Measurements from ENCODE around the gene IFT122.
A peak's percentile ranks its signal among the peaks of the same experiment; 100 is the strongest.
"Not testable (repeated sequence)": the region's sequence is repeated elsewhere in the genome, so short reads cannot be mapped to it uniquely, and the experiment has no call there.

Gene IFT122

GRCh38 chr3:129542747-129543146, 102.7 kb downstream of the IFT122 start:
- DNase-seq: no peak

DNA sequence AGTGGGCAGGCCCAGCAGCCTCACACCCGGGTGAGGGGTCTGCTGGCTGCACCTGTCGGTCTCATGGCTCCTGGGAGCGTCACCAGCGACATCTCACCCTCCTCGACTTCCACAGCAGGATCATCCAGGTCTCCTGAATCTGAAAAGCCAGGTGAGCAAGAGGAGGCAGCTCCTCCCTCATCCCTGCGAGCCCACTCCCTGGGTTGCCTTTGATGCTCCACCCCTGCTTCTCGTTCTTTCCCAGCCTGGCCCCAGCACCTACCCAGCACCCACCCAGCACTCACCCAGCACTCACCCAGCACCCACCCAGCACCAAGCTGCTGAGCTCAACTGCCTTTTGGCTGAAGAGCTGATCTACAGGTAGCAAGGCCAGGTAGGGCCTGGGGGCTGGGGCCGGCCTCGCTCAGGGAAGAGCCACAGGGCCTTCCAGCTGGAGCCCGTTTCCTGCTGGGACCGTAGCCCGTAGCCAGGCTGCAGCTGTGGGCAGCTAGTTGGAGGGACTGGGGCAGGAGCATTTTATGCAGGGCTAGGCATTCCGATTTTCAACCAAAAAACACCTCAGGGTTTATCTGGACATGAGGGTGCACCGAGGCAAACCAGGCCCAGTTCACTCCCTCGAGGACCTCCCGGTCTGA, 103.2 kb downstream of the IFT122 start, which contains the start of gene H1-8:
TSS of gene H1-8 (plus strand) at position 20 of the 635 bp plus-strand sequence. CDS start at position 64, 44 bp downstream.
- DNase-seq: no peak

DNA sequence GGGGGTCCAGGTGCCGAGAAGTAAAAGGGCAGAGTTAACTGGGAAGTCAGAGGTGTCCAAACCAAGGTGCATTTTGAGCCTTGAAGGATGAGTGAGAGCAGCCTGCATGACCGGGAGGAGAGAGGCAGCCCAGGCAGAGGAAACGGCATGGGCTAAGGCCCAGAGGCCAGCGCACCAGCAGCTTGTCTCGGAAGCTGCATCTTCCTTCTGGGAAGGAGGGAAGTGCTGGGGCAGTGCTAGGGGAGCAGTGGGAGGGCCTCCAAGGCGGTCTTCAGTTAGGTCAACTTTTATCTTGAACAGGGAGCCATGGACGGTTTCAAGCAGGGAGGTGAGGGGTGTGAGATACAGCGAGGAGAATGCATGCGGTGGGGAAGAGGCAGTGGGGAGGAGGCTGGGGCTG, 104.0 kb downstream of the IFT122 start:
- DNase-seq: no peak

DNA sequence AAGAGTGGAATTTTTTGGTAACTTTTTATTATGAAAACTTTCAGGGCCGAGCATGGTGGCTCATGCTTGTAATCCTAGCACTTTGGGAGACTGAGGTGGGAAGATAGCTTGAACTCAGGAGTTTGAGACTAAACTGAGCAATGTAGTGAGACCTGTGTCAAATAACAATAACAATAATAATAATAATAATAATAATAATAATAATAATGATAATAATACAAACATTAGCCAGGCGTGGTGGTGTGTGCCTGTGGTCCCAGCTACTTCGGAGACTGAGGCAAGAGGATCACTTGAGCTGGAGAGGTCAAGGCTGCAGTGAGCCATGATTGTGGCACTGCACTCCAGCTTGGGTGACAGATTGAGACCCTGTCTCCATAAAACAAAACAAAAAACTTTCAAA, 105.9 kb downstream of the IFT122 start:
- not testable (repeated sequence) for DNase-seq

- no peak for DNase-seq
Measured at GRCh38 chr3:129547241-129547640, 107.2 kb downstream of the IFT122 start.

GRCh38 chr3:129548104-129548965, 108.3 kb downstream of the IFT122 start:
- DNase-seq: no peak

DNA sequence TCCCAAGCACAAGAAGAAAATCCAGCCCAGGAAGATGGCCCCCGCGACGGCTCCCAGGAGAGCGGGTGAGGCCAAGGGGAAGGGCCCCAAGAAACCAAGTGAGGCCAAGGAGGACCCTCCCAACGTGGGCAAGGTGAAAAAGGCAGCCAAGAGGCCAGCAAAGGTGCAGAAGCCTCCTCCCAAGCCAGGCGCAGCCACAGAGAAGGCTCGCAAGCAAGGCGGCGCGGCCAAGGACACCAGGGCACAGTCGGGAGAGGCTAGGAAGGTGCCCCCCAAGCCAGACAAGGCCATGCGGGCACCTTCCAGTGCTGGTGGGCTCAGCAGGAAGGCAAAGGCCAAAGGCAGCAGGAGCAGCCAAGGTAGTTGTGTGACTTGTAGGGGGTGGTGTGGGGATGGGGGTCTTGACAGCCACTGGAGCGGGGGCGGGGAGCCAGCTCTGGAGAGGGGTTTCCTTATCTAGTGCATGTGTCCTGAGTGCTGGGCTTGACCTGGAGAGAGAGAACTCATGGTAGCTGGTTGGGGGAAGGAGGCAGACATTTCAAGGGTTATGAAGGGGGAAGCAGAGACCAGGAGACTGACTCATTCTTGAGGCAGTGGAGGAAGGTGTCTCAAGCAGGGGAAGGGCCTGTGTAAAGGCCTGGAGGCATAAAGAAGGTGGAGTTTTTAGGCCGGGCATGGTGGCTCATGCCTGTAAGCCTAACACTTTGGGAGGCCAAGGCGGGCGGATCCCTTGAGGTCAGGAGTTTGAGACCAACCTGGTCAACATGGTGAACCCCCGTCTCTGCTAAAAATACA, 109.2 kb downstream of the IFT122 start:
- no peak for DNase-seq

DNA sequence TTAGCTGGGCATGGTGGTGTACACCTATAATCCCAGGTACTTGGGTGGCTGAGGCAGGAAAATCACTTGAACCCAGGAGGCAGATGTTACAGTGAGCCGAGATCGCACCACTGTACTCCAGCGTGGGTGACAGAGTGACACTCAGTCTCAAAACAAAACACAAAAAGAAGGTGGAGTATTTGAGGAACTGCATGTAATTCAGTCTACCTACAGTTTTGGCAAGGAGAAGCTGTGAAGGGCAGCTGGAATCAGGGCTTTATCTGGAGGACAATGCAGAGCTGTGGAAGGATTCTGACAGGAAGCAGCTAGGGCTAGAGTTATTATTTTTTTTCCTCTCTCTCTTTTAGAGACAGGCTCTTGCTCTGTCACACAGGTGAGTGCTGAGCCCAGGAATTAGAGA, 109.8 kb downstream of the IFT122 start:
- no peak for DNase-seq

- DNase-seq: peak; percentile 34
Measured at GRCh38 chr3:129552287-129553050, 112.4 kb downstream of the IFT122 start.

DNA sequence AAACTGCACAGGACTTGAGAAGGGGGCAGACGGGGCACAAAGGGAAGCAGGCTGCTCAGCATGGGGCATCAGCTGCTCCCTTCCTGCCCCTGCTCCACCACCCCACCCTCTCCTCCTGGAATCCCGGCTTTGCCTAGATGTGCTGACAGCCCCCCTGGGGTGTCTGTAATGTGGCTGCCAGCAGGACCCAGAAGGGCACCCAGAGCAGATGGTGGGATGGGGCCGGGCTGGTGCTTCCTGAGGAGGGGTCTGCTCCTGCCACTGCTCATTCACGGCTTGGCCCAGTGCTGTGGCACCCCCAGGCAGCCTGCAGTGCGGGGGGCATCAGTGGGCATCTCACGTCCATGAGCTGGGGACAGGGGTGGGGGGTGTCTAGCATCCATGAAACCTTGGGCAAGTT, 113.1 kb downstream of the IFT122 start:
- DNase-seq: peak; percentile 16

DNA sequence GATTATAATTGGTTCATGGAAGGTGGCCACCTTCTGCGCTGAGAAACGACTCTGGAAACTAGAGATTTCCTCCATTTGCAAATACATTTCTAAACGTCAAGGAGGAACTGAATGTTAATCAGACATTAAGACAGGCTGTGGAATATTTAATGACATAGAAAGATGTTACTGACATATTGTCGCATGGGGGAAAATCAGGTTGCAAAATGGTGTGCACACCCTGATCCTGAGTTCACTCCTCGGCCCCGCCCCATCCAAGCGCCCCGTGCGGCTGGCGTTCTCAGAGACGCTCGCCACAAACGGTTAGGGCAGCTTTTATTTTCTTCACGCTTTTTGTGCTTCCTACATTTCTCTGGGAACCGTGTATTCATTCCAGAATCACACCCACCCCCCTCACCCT, 113.7 kb downstream of the IFT122 start:
- DNase-seq: no peak

DNA sequence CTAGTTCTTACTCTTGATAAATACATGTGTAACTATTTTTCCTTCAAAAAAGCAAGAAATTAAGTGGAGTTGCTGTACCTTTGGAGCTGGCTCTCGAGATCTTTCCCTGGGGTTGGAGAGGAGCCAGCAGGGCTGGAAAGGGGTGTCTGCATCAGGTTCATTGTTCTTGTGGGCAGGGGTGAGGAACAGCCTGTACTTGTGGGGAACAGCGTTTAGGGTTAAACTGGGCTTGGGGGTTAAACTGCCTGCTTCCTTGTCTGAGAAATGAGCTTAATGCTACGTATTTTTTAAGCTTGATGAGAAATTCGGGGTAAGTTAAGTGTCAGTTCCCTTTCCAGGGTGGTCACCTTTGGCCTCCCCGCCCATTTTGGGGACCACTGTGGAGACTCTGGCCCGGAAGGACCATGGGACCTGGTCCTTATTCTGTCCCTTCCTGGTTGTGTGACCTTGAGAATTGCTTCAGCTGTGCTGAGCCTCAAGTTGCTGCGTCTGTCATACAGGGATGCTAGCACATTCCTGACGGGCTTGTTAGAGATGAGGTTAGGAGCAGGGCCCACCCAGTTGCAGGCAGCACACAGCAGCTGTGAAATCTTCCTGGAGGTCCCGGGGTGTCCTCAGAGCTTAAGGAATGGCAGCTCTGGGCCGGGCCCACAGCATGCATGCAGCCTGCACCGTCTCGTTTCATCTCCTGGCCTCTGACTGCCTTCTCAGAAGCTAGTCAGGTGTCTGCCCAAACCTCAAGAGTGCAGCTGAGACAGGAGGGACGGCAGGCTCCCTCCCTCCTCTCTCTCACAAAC, 114.5 kb downstream of the IFT122 start:
- peak; percentile 35 for DNase-seq

- DNase-seq: no peak
Measured at GRCh38 chr3:129555153-129555550, 115.1 kb downstream of the IFT122 start.

- DNase-seq: no peak
Measured at GRCh38 chr3:129555616-129556357, 115.8 kb downstream of the IFT122 start.

DNA sequence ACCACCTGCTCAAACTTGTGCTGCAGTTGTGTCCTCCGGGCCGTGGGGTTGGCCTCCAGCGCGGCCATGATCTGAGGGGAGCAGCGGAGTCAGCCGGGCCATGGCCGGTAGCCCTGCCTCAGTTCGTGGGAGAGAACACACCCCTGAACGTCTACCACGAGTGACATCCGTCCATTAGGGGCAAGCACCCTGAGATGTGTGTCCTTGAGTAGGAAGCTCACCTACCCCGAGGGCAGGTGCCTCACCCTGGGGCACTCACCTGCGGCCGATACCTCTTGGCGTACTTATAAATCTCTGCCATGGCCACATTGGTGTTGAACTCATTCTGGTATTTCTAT, 116.3 kb downstream of the IFT122 start:
- DNase-seq: no peak

- DNase-seq: no peak
Measured at GRCh38 chr3:129556890-129557547, 117.0 kb downstream of the IFT122 start.

- no peak for DNase-seq
Measured at GRCh38 chr3:129557548-129557894, 117.5 kb downstream of the IFT122 start.

DNA sequence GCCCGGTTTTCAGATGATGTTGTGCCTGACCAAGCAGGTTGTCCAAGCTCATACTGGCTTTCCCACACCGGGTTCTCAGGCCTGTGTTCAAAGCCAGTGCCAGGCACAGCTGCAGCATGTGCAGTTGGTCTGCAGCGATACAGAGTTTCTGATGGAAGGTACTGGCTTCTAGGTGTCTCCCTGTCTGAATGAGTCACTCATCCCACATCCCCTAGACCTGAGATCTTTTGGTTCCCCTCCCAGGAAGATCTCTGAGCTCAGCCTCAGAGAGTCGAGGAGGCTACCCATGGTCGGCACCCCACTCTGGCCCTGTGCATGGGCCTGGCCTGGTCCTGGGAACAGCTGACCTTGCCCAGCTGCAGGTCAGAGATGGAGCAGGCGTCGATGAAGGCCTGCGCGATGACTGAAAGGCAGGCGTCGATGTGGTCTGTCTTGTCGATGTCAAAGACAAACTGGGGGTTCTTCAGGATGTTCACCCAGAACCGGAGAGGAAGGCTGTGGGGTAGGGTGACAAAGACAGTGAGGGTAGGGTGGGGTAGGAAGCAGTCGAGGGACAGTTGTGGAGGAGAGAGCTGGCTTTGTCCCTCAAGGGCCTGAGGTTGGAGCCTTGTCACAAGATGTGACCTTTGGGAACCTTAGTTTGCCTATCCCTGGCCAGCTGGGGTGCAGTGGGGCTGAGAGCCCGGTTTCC, 118.2 kb downstream of the IFT122 start:
- DNase-seq: no peak

GRCh38 chr3:129558772-129559564, 118.9 kb downstream of the IFT122 start:
- DNase-seq: no peak
